Retinal pigment epithelial cell (primary cell): ENCODE measurements around the gene GPATCH1.

Experiments
- DNase-seq: peaks from one replicate; pipeline ENCODE4 v3.0.0-alpha.2; 2010; ENCODE audit warnings: low read depth
- H3K4me3 ChIP-seq: 2 replicates; pipeline ENCODE4 v1.5.1; 2011; ENCODE audit warnings: mild to moderate bottlenecking, low read length, control low read depth, moderate library complexity
- CTCF ChIP-seq: conservative IDR thresholded peaks from 2 replicates; pipeline ENCODE4 v1.5.1; 2011; ENCODE audit warnings: low read depth, low read length, control low read depth, inconsistent platforms

The GPATCH1 gene

GRCh38 chr19:33055718-33056117 lies 25.3 kb upstream of the GPATCH1 start:
- DNase-seq = no peak
- no peak overlapping the region for H3K4me3 ChIP-seq
- TF ChIP-seq CTCF = no peak

GRCh38 chr19:33060586-33060985 lies 20.4 kb upstream of the GPATCH1 start:
- no peak for TF ChIP-seq CTCF

GRCh38 chr19:33062902-33063301 lies 18.1 kb upstream of the GPATCH1 start:
- no peak for TF ChIP-seq CTCF
- DNase-seq = no peak
- peak overlapping the region; percentile 70 for H3K4me3 ChIP-seq

More at GRCh38 chr19:33060586-33060985, 20.4 kb upstream of the GPATCH1 start:
- H3K4me3 ChIP-seq = no peak overlapping the region
- DNase-seq = no peak

- TF ChIP-seq CTCF = no peak
- no peak for DNase-seq
- peak overlapping the region; percentile 70 for H3K4me3 ChIP-seq
Measured at GRCh38 chr19:33063356-33063752, 17.6 kb upstream of the GPATCH1 start.

- DNase-seq = no peak
- peak overlapping the region; percentile 70 for H3K4me3 ChIP-seq
- TF ChIP-seq CTCF = no peak
Measured at GRCh38 chr19:33063753-33064457, 17.1 kb upstream of the GPATCH1 start.

GRCh38 chr19:33064458-33064791 lies 16.6 kb upstream of the GPATCH1 start:
- DNase-seq = no peak
- peak overlapping the region; percentile 70 for H3K4me3 ChIP-seq
- no peak for TF ChIP-seq CTCF

- DNase-seq = no peak
- no peak for TF ChIP-seq CTCF
- peak within 1 kb of the TSS; percentile 70 for H3K4me3 ChIP-seq
Measured at GRCh38 chr19:33064792-33065550, 16.0 kb upstream of the GPATCH1 start, which contains the start of gene RHPN2. Gene RHPN2 (minus strand): TSS chr19:33064888. CDS start chr19:33064852, 36 bp downstream.
